GM21576 (cell line): Measurements from ENCODE around the gene RILP.

Experiments
- ATAC-seq: cut with Tn5 transposase; IDR thresholded peaks from one replicate; pipeline ENCODE4 v1.9.1; 2021; ENCODE audit warnings: mild to moderate bottlenecking, moderate library complexity; ENCODE audit not compliant: unreplicated experiment

Gene RILP

GRCh38 chr17:1648173-1648962 is 1.3 kb downstream of the RILP start:
- ATAC-seq: no peak

- no peak for ATAC-seq
Observed at GRCh38 chr17:1647802-1648171, 1.9 kb downstream of the RILP start.

DNA sequence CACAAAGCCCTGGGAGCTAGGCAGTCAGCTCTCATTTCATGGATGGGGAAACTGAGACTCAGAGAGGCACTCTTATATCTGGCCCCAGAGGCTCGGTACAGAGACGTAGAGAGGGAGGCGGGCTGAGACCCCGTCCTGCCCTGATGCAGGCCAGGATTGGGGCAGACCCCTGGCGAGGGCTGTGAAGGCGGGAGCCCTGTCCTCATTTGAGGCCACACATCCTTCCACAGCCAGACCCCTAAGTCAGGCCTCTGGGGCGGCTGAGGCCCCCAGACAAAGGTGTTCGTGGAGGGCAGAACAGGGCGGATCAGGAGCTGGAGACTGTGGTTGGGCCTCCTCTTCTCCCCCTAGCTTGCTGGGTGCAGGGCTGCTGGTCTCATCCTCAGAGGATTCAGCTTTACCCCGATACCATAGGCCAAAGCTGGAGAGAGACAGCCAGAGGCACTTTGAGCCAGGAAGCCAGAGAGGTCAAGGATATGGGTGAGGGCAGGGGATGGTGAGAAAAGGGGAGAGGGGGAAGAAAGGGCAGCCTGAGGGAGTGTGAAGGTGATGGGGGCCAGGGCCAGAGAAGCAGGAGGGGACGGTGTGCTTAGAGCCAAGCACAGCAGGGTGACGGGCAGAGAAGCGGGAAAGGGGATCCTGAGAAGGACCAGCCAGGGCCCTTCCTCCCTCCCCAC is 3.3 kb downstream of the RILP start:
- ATAC-seq: no peak

- no peak for ATAC-seq
Observed at GRCh38 chr17:1645207-1646171, 4.2 kb downstream of the RILP start, which contains the start of gene SCARF1. Gene SCARF1, minus strand, starts transcription at chr17:1645732. Its CDS starts 35 bp downstream, at chr17:1645697.

- ATAC-seq: no peak
Observed at GRCh38 chr17:1644493-1645206, 5.0 kb downstream of the RILP start.

GRCh38 chr17:1643999-1644492 is 5.6 kb downstream of the RILP start:
- no peak for ATAC-seq

DNA sequence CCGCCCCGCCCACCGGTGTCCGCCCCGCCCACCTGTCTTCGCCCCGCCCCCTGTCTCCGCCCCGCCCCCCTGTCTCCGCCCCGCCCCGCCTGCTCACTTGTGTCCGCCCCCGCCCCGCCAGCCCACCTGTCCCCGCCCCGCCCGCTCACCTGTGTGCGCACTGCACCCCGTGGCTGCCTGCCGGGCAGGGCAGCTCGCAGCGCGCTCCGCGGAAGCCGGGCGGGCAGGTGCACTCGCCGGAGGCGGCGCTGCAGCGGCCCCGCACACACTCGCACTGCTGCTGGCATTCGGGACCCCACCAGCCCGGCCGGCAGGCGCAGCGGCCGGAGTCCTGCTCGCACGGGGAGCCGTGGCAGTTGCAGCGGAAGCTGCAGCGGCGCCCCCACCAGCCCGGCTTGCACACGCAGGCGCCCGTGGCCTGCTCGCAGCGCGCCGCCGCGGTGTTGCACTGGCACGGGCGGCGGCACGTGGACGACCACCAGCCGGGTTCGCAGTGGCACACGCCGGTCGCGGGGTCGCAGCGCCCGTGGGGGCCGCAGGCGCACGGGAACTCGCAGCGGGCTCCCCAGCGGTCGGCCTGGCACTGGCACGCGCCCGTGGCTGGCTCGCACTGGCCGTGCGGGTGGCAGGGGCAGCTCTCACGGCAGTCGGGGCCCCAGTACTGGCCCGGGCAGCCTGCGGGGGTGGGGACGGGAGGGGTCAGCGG is 6.2 kb downstream of the RILP start:
- no peak for ATAC-seq

GRCh38 chr17:1641065-1641403 is 8.6 kb downstream of the RILP start:
- no peak for ATAC-seq

GRCh38 chr17:1640329-1641064 is 9.2 kb downstream of the RILP start:
- no peak for ATAC-seq

GRCh38 chr17:1639549-1640180 is 10.0 kb downstream of the RILP start:
- no peak for ATAC-seq

- no peak for ATAC-seq
Observed at GRCh38 chr17:1638624-1639300, 10.9 kb downstream of the RILP start.

GRCh38 chr17:1638171-1638590 is 11.5 kb downstream of the RILP start:
- no peak for ATAC-seq

DNA sequence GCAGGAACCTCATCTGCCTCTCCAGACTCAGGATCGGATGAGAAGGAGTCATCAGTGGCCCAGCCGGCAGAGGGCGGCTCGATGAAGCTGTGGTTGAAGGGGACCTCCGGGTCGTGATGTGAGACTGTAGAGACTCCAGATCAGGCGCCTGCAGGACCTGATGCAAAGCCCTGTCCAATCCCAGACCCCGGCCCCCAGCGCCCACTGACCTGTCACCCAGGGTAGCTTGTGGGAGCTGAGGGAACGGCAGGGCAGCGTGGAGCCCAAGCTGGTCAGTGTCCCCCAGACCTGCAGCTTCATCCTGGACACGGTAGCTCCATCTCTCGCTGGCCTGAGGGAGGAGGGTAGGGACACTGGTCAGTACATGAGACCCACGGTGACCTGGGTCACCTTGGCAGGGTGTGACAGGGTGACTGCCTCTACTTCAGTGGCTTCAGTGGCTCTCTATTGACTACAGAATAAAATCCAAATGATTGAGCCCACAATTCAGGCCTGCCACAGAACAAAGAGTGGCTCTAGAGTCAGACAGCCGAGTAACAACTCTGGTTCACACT is 12.9 kb downstream of the RILP start:
- ATAC-seq: no peak

DNA sequence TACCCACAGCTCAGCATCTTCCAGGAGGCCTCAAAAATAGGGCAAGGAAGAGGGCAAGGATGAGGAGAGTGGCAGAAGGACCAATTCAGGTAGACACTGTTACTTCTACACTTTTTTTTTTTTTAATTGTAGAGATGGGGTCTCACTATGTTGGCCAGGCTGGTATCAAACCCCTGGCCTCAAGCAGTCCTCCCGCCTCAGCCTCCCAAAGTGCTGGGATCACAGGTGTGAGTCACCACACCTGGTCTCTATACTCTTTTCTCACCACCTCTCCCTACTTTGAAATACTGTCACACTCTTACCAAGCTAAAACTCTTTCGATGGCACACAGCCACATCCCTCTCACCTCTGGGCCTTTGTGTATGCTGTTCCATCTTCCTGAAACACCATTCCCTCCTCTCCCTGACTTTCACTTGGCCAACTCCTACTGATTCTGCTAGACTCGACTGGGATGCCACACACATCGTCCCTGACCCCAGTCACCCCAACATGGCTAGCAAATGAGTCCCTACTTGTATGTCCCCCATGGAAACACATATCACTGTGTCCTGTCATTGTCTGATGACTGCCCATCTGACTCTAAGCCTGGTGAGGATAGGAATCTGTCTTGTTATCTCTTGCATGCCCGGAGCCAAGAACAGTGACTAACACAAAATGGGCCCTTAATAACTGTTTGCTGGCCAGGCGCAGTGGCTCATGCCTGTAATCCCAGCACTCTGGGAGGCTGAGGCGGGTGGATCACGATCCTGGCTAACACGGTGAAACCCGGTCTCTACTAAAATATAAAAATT is 13.8 kb downstream of the RILP start:
- no peak for ATAC-seq

GRCh38 chr17:1634841-1635650 is 14.6 kb downstream of the RILP start:
- no peak for ATAC-seq

DNA sequence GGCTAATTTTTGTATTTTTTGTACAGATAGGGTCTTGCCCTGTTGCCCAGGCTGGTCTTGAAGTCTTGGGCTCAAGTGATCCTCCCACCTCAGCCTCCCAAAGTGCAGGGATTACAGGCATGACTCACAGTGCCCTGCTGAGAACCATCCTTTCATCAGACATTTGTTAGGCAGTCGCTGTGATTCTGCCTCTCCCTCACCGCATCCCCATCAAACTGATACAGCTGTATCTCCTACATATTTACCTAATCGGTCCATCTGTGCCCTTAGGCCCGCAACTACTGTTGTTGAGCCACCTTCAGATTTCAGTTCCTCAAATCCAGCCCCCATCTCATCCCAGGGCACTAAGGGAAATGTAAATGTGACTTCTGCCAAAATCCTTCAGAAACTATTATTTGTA is 19.0 kb downstream of the RILP start:
- ATAC-seq: no peak
